AG10803 (cell line): ENCODE data around the gene MSRB2.
A peak's percentile ranks its signal among the peaks of the same experiment; 100 is the strongest.

Source experiments
- DNase-seq: peaks from one replicate; pipeline ENCODE4 v3.0.0; 2010; ENCODE audit warnings: low read depth
- H3K4me3 ChIP-seq: 2 replicates; pipeline ENCODE4 v1.5.1; 2011; ENCODE audit warnings: mild to moderate bottlenecking, low read length, control low read depth
- TF ChIP-seq, protein P1 (sequence below): conservative IDR thresholded peaks from 2 replicates; pipeline ENCODE4 v1.5.1; 2011; ENCODE audit warnings: mild to moderate bottlenecking, low read length, control low read depth, inconsistent platforms

MSRB2 gene

DNA sequence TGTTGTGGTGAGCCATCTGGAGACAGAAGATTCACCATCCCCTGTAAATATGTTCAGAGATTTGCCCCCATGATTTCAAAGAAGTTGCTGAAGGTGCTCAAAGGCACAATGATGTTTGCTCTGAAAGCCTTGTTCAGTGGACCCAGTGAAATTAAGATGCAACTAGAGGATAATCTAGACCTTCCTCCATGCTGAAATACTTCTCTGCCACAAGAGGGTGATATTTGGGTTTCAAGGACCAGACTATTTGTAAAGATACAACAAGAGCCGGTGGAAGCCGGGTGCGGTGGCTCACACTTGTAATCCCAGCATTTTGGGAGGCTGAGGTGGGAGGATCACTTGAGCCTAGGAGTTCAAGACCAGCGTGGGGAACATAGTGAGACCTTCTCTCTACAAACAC is 13.5 kb upstream of the MSRB2 start:
- peak; percentile 8 for DNase-seq
- TF ChIP-seq, protein P1, sequence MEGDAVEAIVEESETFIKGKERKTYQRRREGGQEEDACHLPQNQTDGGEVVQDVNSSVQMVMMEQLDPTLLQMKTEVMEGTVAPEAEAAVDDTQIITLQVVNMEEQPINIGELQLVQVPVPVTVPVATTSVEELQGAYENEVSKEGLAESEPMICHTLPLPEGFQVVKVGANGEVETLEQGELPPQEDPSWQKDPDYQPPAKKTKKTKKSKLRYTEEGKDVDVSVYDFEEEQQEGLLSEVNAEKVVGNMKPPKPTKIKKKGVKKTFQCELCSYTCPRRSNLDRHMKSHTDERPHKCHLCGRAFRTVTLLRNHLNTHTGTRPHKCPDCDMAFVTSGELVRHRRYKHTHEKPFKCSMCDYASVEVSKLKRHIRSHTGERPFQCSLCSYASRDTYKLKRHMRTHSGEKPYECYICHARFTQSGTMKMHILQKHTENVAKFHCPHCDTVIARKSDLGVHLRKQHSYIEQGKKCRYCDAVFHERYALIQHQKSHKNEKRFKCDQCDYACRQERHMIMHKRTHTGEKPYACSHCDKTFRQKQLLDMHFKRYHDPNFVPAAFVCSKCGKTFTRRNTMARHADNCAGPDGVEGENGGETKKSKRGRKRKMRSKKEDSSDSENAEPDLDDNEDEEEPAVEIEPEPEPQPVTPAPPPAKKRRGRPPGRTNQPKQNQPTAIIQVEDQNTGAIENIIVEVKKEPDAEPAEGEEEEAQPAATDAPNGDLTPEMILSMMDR = peak; percentile 45
- no peak overlapping the region for H3K4me3 ChIP-seq

DNA sequence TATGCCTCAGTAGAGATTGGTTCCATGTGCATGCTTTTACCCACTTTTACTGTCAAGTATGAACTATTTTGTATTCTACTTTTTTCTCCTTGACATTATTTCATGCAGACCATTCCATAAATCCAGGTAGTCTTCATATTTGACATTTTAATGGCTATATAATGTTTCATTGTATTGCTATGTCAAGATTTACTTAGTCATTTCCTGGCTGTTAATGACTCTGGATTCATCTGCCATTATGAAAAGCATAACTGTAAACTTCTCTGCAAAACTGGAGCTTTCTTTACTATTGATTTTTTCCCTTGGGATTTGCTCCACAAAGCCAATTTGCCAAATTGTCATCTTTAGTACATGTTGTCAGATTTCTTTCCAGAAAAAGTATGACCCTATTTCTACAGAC is 6.8 kb upstream of the MSRB2 start:
- TF ChIP-seq, protein P1 = no peak
- H3K4me3 ChIP-seq = no peak overlapping the region
- DNase-seq = peak; percentile 3

DNA sequence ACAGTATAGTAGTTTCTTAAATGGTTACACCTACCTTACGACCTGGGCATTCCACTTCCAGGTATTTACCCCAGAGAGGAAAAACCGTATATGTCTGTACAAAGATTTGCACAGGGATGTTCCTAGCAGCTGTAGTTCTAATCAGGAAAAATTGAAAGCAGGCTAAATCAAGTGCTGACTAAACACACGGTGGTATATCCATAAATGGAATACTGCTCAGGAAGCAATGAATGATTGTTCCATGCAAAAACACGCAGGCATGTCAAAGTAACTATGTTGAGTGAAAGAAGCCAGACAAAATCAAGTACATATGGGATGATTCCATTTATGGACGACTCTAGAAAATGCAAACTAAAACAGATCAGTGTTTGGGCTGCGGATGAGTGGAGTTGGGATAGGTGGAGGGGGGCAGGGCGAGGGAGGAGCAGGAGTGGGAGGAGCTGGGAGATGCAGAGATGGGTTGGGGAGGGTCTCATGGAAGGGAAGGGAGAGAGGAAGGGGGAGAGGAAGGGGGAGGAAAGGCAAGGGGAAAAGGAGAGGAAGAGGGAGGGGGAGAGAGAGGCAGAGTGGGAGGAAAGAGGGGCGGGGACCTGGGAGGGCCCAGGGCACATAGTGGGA is 484 bp upstream of the MSRB2 start:
- DNase-seq = peak; percentile 37
- TF ChIP-seq, protein P1 = no peak
- peak overlapping the region; percentile 54 for H3K4me3 ChIP-seq

DNA sequence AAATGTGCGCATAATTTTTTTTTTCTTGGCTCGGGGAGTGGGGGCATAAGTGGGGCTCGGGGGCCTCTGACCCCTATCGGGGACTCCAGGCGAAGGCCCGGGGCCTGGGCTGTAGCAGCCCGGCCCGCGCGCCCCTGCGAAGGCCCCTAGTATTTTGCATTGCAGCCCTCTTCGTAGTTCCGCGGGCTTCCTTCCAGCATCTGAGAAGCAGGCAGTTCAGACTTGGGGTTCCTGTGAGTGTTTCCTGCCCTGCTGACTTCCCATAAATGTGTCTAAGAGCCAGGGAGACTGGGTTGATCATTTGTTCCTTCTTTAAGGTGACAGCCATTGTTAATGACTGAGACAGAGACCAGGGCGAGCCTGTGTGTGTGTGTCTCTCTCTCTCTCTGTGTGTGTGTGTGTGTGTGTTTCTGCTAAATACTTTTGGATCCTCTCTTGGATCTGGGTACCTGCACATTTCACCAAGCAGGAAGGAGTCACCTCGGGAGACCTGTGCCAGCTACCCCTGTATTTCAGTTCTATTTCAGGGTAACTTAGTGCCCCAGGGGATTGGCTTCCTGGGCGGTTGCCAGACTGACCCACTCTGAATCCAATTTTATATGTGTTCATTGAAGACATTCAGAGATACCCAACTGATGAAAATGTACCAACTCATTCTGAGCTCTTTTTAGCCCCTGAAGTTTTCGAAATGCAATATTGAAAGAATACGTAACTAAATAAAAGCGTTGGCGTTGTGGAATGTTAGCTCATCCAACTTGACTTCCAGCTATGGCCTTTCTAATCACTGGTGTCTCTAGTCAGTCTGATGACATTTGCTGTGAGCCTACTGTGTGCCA is 805 bp downstream of the MSRB2 start:
- peak; percentile 71 for DNase-seq
- H3K4me3 ChIP-seq = peak overlapping the region; percentile 75
- TF ChIP-seq, protein P1 = no peak

DNA sequence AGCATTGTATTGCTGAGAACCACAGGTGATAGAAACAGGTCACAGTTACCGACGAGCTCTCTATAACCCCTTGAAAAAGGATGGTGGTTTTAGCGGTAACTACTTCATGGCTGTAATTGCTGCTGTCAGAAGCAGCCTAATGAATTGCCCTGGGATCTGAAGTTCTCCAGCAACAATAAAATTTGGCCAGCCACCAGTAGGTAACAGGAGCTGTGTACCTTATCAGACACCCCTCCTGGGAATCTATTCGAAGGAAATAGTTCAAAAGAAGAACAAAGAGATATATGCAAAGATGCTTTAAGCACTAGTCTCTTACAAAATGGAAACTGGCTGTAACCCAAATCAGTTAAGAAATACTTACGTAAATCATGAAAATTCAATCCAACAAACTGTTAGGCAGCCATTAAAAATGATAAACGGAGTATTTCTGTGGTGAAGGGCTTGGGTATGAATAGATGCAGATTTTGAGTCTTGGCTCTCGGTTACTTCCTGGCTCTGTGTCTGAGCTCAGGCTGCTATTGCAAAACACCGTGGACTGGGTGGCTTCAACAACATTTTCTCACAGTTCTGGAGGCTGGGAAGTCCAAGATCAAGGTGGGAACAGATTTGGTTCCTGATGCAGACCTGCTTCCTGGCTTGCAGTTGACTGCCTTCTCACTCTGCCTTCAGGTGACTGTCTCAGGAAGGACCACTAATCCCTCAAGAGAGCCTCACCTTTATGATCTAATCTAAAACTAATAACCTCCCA is 1.6 kb downstream of the MSRB2 start:
- DNase-seq = peak; percentile 92
- peak overlapping the region; percentile 75 for H3K4me3 ChIP-seq

DNA sequence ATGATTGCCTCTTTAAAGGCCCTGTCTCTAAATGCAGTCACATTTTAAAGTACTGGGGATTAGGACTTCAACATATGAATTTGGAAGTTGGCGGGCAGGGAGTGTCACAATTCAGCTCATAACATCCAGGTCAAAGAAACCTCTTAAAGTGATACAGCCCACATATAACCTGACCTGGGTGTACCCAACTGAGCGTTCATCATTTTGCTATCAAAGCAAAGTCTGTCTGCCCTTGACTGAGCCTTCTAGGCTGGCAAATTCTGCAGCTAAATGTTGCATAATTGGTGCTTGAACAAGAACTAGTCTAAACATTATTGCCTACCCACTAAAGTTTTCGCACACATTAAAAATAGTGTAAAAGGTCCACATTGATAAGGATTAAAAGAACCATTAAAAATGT is 3.7 kb downstream of the MSRB2 start:
- no peak for DNase-seq

More for the DNA sequence above, 1.6 kb downstream of the MSRB2 start:
- TF ChIP-seq, protein P1 = no peak

More for the DNA sequence above, 3.7 kb downstream of the MSRB2 start:
- H3K4me3 ChIP-seq = no peak overlapping the region
- TF ChIP-seq, protein P1 = no peak
